Liver (tissue), 3 donors: ENCODE measurements around the gene PLAAT1.

Experiments used
- ATF3 ChIP-seq: IDR thresholded peaks from 2 replicates; pipeline ENCODE4 v1.6.1; 2016; ENCODE audit warnings: antibody characterized with exemption
- FOXA1 ChIP-seq: IDR thresholded peaks from 2 replicates; pipeline ENCODE4 v1.6.1; 2016; ENCODE audit warnings: antibody characterized with exemption
- GABPA ChIP-seq, 2 donors: IDR thresholded peaks in 1 of 2; conservative IDR thresholded peaks in 1 of 2; 2 replicates each; pipeline ENCODE4 v1.6.1; 2016; ENCODE audit warnings: antibody characterized with exemption in 2 of 2, mild to moderate bottlenecking in 1 of 2, moderate library complexity in 1 of 2
- REST ChIP-seq: IDR thresholded peaks from 2 replicates; pipeline ENCODE4 v1.6.1; 2016; ENCODE audit warnings: antibody characterized with exemption, mild to moderate bottlenecking
- TAF1 ChIP-seq: conservative IDR thresholded peaks from 2 replicates; pipeline ENCODE4 v1.6.1; 2016; ENCODE audit warnings: antibody characterized with exemption, mild to moderate bottlenecking
- TF ChIP-seq, protein P1 (sequence below): fragments of 150-350 bp; IDR thresholded peaks from 2 replicates; pipeline ENCODE4 v1.5.1; 2017; ENCODE audit warnings: improper control_type of control experiment, low read depth, low read length; ENCODE audit not compliant: missing input control
- TF ChIP-seq, protein P2 (sequence below): IDR thresholded peaks from 2 replicates; pipeline ENCODE4 v1.6.1; 2016; ENCODE audit warnings: antibody characterized with exemption
- donor health status: healthy.
- donor health status: healthy.

DNA sequence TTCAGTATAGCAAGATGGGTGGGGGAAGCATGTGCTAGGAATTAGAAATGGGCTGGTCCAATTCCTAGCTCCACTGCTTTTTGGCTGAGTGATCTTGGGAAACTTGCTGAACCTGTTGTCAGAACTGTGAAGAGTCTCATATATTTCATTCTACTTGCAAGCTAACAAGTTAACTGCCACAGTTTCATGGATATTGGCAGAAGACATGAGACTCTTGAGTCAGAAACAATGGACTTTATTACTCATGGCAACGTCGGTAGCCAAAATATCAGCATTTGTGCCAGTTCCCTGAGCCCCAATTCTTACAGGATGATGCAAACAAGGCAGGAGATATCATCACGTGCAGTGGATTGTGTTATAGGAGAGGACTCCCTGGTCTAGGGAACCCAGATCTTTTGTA lies 26.6 kb upstream of the PLAAT1 start:
- no peak for TF ChIP-seq ATF3
- TF ChIP-seq FOXA1, result no peak
- TF ChIP-seq, protein P1, sequence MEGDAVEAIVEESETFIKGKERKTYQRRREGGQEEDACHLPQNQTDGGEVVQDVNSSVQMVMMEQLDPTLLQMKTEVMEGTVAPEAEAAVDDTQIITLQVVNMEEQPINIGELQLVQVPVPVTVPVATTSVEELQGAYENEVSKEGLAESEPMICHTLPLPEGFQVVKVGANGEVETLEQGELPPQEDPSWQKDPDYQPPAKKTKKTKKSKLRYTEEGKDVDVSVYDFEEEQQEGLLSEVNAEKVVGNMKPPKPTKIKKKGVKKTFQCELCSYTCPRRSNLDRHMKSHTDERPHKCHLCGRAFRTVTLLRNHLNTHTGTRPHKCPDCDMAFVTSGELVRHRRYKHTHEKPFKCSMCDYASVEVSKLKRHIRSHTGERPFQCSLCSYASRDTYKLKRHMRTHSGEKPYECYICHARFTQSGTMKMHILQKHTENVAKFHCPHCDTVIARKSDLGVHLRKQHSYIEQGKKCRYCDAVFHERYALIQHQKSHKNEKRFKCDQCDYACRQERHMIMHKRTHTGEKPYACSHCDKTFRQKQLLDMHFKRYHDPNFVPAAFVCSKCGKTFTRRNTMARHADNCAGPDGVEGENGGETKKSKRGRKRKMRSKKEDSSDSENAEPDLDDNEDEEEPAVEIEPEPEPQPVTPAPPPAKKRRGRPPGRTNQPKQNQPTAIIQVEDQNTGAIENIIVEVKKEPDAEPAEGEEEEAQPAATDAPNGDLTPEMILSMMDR, result no peak
- TF ChIP-seq TAF1, result no peak
- no peak for TF ChIP-seq REST
- no peak for TF ChIP-seq GABPA (IDR thresholded peaks at IDR 0.05 in 1 of 2, conservative IDR thresholded peaks at IDR 0.05 in 1 of 2)
- TF ChIP-seq, protein P2, sequence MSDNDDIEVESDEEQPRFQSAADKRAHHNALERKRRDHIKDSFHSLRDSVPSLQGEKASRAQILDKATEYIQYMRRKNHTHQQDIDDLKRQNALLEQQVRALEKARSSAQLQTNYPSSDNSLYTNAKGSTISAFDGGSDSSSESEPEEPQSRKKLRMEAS, result no peak
